Medulla oblongata (tissue), 1 donor: Measurements from ENCODE around the gene SKIC3.

Experiments used
- DNase-seq: peaks from one replicate; pipeline ENCODE4 v3.0.0-alpha.2; 2015; ENCODE audit errors: extremely low spot score

The SKIC3 gene

GRCh38 chr5:95531491-95531890 is 23.3 kb downstream of the SKIC3 start:
- no peak for DNase-seq

- no peak for DNase-seq
Observed at GRCh38 chr5:95530416-95530815, 24.4 kb downstream of the SKIC3 start.

- DNase-seq = no peak
Observed at GRCh38 chr5:95528565-95528964, 26.2 kb downstream of the SKIC3 start.

GRCh38 chr5:95526871-95527270 is 27.9 kb downstream of the SKIC3 start:
- DNase-seq = no peak

- DNase-seq = no peak
Observed at GRCh38 chr5:95524423-95524822, 30.4 kb downstream of the SKIC3 start.

GRCh38 chr5:95520206-95520605 is 34.6 kb downstream of the SKIC3 start:
- DNase-seq = no peak

GRCh38 chr5:95519681-95520080 is 35.1 kb downstream of the SKIC3 start:
- DNase-seq = no peak

- no peak for DNase-seq
Observed at GRCh38 chr5:95519151-95519550, 35.6 kb downstream of the SKIC3 start.

GRCh38 chr5:95518417-95518816 is 36.4 kb downstream of the SKIC3 start:
- no peak for DNase-seq

GRCh38 chr5:95511606-95512005 is 43.2 kb downstream of the SKIC3 start:
- no peak for DNase-seq

GRCh38 chr5:95508550-95508949 is 46.2 kb downstream of the SKIC3 start:
- no peak for DNase-seq
